ENCODE results near the gene SCARB1.

The SCARB1 gene

DNA sequence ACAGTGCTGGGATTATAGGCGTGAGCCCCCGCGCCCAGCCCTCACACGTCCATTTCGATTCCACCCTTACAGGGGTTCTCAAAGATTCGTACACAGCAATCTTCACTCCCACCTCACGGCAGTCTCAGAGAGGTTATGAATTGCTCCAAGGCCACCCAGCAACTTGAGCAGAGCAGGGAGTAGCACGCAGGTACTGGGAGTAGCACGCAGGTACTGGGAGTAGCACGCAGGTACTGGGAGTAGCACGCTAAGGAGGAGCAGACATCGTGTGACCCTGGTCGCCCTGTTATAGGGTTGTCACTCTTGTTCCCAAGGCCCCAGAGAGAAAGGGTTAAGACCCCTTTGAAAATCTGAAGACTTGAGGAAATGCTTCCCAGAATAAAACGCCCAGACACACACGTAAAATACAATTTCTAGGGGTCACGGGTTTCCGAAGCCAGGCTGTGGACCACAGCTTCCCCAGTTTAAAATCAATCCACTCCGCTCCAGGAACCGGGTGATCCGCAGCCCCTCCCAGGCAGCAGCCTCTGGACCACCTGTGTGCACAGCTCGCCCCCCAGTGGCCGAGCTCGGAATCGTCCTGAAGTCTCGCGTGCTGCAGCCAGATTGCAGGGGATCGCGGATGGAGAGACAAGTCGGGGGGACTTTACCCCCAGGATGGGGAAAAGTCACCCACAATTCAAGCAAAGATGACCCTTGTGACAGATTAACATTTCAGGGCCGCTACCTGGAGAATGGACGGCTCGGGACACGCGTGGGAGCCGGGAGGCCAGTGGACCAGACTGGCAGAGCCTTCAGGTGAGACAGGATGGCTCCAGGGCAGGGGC lies 92.0 kb downstream of the SCARB1 start:
- Histone ChIP-seq H3K4me3 (no peak overlapping the region), H3K9ac (ENCODE audit: insufficient read length) (no peak overlapping the region), H3K27ac (no peak overlapping the region), H3K9me3 (ENCODE audit: low read depth, low read length) (no peaks in the 10 kb centered on the region), H3K36me3 (ENCODE audit: insufficient read depth, low read length) (no peaks in the 10 kb centered on the region)
- no peak for TF ChIP-seq EZH2 (IDR thresholded peaks at IDR 0.05)
- no peak for TF ChIP-seq POLR2AphosphoS5 (IDR thresholded peaks at IDR 0.05; ENCODE audit: borderline replicate concordance, low read depth, low read length)
- TF ChIP-seq FOXP2 (optimal IDR thresholded peaks at IDR 0.05; ENCODE audit: control extremely low read depth, extremely low read length, insufficient read depth) = no peak
- DNase-seq (ENCODE audit: low read depth, low spot score) = no peak

DNA sequence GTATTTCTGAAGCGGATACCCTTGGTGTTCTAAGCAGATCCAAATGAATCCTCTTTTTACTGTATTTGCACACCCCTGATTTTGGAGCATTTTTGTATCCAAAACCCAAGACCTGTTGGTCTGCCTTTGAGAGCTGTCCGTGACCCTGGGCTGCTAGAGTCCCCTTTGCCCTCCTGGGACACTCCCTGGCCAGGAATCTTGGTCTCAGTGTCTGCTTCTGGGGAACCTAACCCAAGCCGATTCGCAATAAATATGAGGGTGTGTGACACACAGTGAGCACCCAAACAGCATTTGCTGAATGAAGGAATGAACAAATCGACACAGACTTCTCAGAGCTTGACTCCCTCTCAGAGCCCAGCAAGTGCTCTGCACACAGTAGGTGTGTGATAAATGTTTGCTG lies 92.9 kb downstream of the SCARB1 start:
- no peak overlapping the region for H3K27ac ChIP-seq
- no peak for DNase-seq (ENCODE audit: low read depth, low spot score)
- H3K36me3 ChIP-seq (ENCODE audit: insufficient read depth, low read length) = no peaks in the 10 kb centered on the region
- H3K9me3 ChIP-seq (ENCODE audit: low read depth, low read length) = 0 out of 2 replicates have a peak, but pooled peaks cover 2% of the 10 kb centered on the region
- no peak for TF ChIP-seq POLR2AphosphoS5 (IDR thresholded peaks at IDR 0.05; ENCODE audit: borderline replicate concordance, low read depth, low read length)
- no peak for TF ChIP-seq FOXP2 (optimal IDR thresholded peaks at IDR 0.05; ENCODE audit: control extremely low read depth, extremely low read length, insufficient read depth)
- no peak for TF ChIP-seq EZH2 (IDR thresholded peaks at IDR 0.05)
- H3K9ac ChIP-seq (ENCODE audit: insufficient read length) = no peak overlapping the region
- H3K4me3 ChIP-seq = no peak overlapping the region

DNA sequence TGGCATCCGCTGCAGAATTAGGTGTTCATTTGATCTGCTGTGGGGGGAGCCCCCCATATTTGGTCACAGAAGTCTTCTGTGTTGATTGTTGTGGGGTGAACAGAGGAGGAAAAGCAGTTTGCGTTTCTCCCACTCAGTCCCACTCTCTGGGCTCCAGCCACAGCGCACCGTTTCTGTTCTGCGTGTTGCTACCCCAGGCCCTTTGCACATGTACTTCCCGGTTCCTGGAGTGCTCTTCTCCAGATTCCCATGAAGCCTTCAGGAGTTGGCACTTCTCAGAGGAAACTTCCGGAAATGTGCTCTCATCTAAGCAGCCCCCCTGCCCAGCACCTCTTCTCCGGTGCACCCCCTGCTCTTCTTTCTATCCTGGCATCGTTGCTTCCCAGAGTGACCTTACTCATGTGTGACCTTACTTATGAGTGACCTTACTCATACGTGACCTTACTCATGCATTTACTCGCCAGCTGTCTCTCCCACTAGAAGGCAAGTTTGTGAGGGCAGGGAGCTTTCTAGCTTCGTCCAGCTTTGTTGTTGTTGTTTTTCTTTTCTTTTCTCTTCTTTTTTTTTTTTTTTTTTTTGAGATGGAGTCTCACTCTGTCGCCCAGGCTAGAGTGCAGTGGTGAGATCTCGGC lies 93.7 kb downstream of the SCARB1 start:
- Histone ChIP-seq H3K9ac (ENCODE audit: insufficient read length) (no peak overlapping the region), H3K9me3 (ENCODE audit: low read depth, low read length) (0 out of 2 replicates have a peak, but pooled peaks cover 5% of the 10 kb centered on the region), H3K27ac (no peak overlapping the region), H3K4me3 (no peak overlapping the region), H3K36me3 (ENCODE audit: insufficient read depth, low read length) (no peaks in the 10 kb centered on the region)
- no peak for DNase-seq (ENCODE audit: low read depth, low spot score)
- TF ChIP-seq EZH2 (IDR thresholded peaks at IDR 0.05) = no peak
- no peak for TF ChIP-seq FOXP2 (optimal IDR thresholded peaks at IDR 0.05; ENCODE audit: control extremely low read depth, extremely low read length, insufficient read depth)
- TF ChIP-seq POLR2AphosphoS5 (IDR thresholded peaks at IDR 0.05; ENCODE audit: borderline replicate concordance, low read depth, low read length) = no peak

DNA sequence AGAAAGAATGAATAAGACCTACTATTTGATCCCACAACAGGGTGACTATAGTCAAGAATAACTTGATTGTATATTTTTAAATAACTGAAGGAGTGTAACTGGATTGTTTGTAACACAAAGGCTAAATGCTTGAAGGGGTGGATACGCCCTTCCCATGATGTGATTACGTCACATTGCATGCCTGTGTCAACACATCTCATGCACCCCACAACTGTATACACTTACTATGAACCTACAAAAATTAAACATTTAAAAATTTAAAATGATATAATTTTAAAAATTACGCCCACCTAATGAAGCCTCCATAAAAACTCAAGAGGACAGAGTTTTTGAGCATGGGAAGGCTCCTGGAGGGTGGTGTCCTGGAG lies 94.5 kb downstream of the SCARB1 start:
- TF ChIP-seq POLR2AphosphoS5 (IDR thresholded peaks at IDR 0.05; ENCODE audit: borderline replicate concordance, low read depth, low read length) (no peak), FOXP2 (optimal IDR thresholded peaks at IDR 0.05; ENCODE audit: control extremely low read depth, extremely low read length, insufficient read depth) (no peak), EZH2 (IDR thresholded peaks at IDR 0.05) (no peak)
- DNase-seq (ENCODE audit: low read depth, low spot score) = no peak
- Histone ChIP-seq H3K27ac (no peak overlapping the region), H3K9me3 (ENCODE audit: low read depth, low read length) (peaks cover 9% of the 10 kb centered on the region; the same call in 1 of the 2 replicates), H3K9ac (ENCODE audit: insufficient read length) (no peak overlapping the region), H3K4me3 (no peak overlapping the region), H3K36me3 (ENCODE audit: insufficient read depth, low read length) (no peaks in the 10 kb centered on the region)

DNA sequence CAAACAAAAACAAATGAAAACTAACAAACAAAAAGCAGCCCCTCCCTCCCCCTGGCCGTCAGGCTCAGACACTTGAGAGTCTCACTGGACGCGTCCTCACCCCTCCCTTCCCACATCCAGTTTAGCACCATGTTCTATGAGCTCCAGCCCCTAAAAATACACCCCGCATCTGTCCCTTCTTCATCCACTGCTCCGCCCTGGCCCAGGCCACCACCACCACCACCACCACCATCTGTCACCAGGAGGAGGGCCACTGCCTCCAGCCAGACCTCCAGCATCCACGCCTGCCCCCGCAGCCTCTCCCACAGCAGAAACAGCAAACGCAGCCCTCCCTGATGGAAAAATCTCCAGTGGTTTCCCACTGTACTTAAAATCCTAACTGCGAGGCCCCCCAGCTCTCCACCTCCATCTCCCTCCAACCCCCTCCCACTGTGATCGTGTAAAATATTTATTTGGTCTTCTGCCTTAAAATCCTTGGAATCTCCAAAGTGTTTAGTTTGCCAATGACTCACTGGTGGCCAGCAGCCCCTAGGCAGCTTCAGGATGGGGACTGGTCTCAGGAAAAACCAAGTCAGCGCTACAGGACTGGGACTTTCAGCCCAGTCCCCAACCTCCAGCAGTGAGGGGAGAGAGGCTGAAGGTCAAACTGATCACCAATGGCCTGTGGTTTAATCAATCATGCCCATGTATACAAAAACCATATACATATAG lies 95.1 kb downstream of the SCARB1 start:
- Histone ChIP-seq H3K9me3 (ENCODE audit: low read depth, low read length) (peaks cover 9% of the 10 kb centered on the region; the same call in 1 of the 2 replicates), H3K27ac (no peak overlapping the region), H3K4me3 (no peak overlapping the region), H3K36me3 (ENCODE audit: insufficient read depth, low read length) (no peaks in the 10 kb centered on the region), H3K9ac (ENCODE audit: insufficient read length) (no peak overlapping the region)
- TF ChIP-seq FOXP2 (optimal IDR thresholded peaks at IDR 0.05; ENCODE audit: control extremely low read depth, extremely low read length, insufficient read depth) = no peak
- no peak for TF ChIP-seq POLR2AphosphoS5 (IDR thresholded peaks at IDR 0.05; ENCODE audit: borderline replicate concordance, low read depth, low read length)
- TF ChIP-seq EZH2 (IDR thresholded peaks at IDR 0.05) = no peak
- no peak for DNase-seq (ENCODE audit: low read depth, low spot score)

DNA sequence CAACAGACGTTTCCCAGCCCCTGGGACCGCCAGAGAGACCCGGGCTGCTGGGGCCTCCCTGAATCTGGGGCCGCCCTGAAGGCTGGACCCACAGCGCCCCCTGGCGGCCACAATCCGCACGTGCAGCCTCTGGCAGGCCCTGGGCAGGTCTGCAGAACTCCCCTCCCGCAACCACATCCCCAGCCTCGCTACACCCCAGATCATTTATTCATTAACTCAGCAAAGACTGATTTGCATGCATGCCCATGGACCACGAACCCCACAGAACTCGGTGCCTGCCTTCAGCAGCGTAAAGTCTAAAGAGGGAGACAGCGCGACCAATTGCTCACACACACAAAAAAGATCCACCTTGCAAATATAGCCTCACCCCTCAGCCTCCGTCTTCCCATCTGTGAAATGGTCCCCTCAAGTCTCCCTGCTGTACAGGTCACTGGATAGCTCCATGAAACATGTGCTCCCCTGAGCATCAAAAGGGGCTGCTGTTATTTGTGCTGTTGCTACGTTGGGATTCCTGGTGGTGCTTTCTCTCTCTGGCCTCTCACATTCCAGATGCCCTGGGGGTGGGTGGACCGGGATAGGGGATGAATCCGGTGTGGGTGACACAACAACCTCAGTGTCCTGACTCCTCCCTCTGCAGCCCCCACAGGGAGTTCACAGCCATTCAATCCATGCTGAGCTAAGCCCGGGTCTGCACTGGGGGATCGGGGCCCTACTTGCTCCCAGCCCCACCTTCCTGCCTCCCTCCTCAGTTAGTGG lies 96.4 kb downstream of the SCARB1 start:
- H3K27ac ChIP-seq = no peak overlapping the region
- peaks cover 9% of the 10 kb centered on the region; the same call in 1 of the 2 replicates for H3K9me3 ChIP-seq (ENCODE audit: low read depth, low read length)
- no peak overlapping the region for H3K4me3 ChIP-seq
- no peaks in the 10 kb centered on the region for H3K36me3 ChIP-seq (ENCODE audit: insufficient read depth, low read length)
- TF ChIP-seq EZH2 (IDR thresholded peaks at IDR 0.05) = no peak
- no peak for TF ChIP-seq FOXP2 (optimal IDR thresholded peaks at IDR 0.05; ENCODE audit: control extremely low read depth, extremely low read length, insufficient read depth)
- TF ChIP-seq POLR2AphosphoS5 (IDR thresholded peaks at IDR 0.05; ENCODE audit: borderline replicate concordance, low read depth, low read length) = no peak
- H3K9ac ChIP-seq (ENCODE audit: insufficient read length) = no peak overlapping the region
- no peak for DNase-seq (ENCODE audit: low read depth, low spot score)

DNA sequence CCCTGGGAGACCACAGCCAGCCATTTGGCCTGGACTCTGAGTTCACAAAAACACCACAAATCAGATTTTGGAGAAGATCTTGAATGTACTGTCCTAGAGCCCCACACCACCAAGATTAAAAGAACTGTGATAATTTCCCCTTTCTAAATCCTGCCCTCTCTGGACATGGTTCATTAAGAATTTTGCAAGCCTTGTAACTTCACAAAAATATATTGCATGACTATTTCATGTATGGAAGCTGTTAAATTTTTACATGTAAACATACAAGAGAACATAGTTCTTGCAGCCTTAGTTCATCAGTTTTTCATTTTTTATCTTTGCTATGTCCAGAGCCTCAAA lies 97.0 kb downstream of the SCARB1 start:
- Histone ChIP-seq H3K36me3 (ENCODE audit: insufficient read depth, low read length) (no peaks in the 10 kb centered on the region), H3K9ac (ENCODE audit: insufficient read length) (no peak overlapping the region), H3K27ac (no peak overlapping the region), H3K4me3 (no peak overlapping the region), H3K9me3 (ENCODE audit: low read depth, low read length) (peaks cover 9% of the 10 kb centered on the region; the same call in 1 of the 2 replicates)
- TF ChIP-seq POLR2AphosphoS5 (IDR thresholded peaks at IDR 0.05; ENCODE audit: borderline replicate concordance, low read depth, low read length) (no peak), FOXP2 (optimal IDR thresholded peaks at IDR 0.05; ENCODE audit: control extremely low read depth, extremely low read length, insufficient read depth) (no peak), EZH2 (IDR thresholded peaks at IDR 0.05) (no peak)
- no peak for DNase-seq (ENCODE audit: low read depth, low spot score)

Measured in SK-N-MC (cell line).